Stimulated activated CD4-positive, alpha-beta T cell treated with anti-CD3 and anti-CD28 coated beads, TNF-alpha, amount 100 ng/mL, for 48 hours (primary cell): ENCODE measurements around the gene IL21.
"Not testable (repeated sequence)": the region's sequence is repeated elsewhere in the genome, so short reads cannot be mapped to it uniquely, and the experiment has no call there.

Experiments used
- DNase-seq, 3 donors: peaks; one replicate each; pipeline ENCODE4 v3.0.0-alpha.2; 2020; ENCODE audit warnings: low read depth in 3 of 3

IL21 gene

GRCh38 chr4:122577808-122578781, 42.8 kb downstream of the IL21 start:
- DNase-seq = peak; percentile 46 to 56 (median 48)

DNA sequence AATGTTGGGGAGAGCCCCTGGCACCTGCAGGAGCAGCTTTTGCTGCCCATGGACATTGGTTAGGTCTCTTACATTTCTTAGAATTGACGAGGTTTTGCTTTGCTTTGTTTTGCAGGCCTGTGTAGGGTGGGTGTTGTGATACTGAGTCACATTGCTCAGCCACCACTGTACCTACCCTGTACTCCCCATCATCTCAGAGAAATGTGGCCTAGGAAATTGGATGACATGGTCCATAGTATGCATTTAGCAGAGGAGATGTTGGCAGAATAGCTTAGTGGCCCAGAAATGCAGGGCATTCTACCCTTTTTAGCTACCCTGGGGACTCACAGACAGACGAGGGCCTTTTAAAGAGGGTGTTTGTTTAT, 43.7 kb downstream of the IL21 start:
- DNase-seq = no peak

DNA sequence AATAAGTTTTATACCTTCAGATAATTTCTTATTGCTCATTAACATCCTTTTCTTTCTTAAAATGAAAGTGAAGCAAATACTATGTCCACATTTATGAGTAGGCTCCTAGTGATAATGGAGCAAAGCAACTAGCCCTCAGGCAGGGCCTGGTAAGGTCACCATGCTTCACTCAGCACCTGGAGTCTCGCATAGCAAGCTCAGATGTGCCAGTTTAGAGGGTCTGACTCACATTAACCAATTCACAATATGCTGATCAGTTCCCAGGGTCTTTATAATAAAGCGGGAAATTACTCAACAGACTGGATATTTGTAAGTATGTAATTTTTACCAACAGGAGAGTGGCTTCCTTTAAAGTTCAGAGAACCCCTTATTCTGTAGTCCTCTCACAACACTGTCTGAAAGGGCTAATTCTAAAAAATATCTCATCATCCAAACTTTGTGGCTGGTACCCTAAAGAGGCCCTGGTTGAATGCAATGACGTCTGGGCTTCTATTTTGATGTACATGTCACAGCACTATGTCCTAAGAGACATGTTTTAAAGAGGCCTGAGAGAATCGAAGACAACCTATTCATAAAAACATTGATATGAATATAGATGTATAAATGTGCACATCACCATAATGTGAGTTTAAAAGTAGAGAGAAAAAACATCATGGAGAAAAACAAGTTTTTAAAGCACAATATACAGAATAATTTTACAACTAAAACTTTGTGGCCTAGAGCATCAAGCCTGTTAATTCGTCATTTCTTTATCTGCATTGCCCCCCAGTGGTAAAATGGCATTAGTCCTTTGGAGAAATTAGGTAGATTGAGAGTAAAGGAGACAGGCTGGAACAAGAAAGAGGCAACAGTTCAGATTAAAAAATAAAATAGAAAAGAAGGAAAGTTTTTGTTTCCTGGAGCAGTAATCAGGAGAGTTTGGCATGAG, 44.3 kb downstream of the IL21 start:
- DNase-seq = no peak

DNA sequence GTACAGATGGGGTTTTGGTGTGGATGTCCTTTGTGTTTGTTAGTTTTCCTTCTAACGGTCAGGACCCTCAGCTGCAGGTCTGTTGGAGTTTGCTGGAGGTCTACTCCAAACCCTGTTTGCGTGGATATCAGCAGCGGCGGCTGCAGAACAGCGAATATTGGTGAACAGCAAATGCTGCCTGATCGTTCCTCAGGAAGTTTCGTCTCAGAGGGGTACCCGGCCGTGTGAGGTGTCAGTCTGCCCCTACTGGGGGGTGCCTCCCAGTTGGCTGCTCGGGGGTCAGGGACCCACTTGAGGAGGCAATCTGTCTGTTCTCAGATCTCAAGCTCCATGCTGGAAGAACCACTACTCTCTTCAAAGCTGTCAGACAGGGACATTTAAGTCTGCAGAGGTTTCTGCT, 46.5 kb downstream of the IL21 start:
- not testable (repeated sequence) for DNase-seq

- DNase-seq = no peak
These were observed 58.4 kb downstream of the IL21 start for GRCh38 chr4:122562449-122562848.
